Esophagus muscularis mucosa (tissue), 3 donors: ENCODE data around the gene NUCB1.
"Not testable (repeated sequence)": the region's sequence is repeated elsewhere in the genome, so short reads cannot be mapped to it uniquely, and the experiment has no call there.

Experiments
- POLR2AphosphoS5 ChIP-seq, 2 donors: sonication (generic); formaldehyde crosslinking; IDR thresholded peaks; one replicate each; pipeline ENCODE4 v1.6.1; 2017; ENCODE audit warnings: antibody characterized with exemption in 2 of 2
- TF ChIP-seq, protein P1 (sequence below), 3 experiments: fragments of 200-600 bp in 2 of 3; fragments of 450-650 bp in 1 of 3; sonication (generic) in 2 of 3; IDR thresholded peaks; one replicate each; pipeline ENCODE4 v1.5.1; 2017 to 2019; ENCODE audit warnings: antibody characterized with exemption in 3 of 3, mild to moderate bottlenecking in 2 of 3, moderate library complexity in 1 of 3

DNA sequence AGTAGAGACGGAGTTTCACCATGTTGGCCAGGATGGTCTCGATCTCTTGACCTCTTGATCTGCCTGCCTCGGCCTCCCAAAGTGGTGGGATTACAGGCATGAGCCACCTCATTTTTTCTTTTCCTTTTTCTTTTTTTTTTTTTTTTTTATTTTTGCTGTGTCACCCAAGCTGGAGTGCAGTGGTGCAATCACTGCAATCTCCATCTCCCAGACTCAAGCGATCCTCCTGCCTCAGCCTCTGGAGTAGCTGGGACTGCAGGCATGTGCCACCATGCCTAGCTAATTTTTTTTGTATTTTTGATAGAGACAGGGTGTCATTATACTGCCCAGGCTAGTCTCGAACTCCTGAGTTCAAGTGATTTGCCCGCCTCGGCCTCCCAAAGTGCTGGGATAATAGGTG lies 2.2 kb downstream of the NUCB1 start:
- TF ChIP-seq POLR2AphosphoS5 (IDR thresholded peaks at IDR 0.05) = not testable (repeated sequence)
- TF ChIP-seq, protein P1, sequence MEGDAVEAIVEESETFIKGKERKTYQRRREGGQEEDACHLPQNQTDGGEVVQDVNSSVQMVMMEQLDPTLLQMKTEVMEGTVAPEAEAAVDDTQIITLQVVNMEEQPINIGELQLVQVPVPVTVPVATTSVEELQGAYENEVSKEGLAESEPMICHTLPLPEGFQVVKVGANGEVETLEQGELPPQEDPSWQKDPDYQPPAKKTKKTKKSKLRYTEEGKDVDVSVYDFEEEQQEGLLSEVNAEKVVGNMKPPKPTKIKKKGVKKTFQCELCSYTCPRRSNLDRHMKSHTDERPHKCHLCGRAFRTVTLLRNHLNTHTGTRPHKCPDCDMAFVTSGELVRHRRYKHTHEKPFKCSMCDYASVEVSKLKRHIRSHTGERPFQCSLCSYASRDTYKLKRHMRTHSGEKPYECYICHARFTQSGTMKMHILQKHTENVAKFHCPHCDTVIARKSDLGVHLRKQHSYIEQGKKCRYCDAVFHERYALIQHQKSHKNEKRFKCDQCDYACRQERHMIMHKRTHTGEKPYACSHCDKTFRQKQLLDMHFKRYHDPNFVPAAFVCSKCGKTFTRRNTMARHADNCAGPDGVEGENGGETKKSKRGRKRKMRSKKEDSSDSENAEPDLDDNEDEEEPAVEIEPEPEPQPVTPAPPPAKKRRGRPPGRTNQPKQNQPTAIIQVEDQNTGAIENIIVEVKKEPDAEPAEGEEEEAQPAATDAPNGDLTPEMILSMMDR (IDR thresholded peaks at IDR 0.05) = not testable (repeated sequence)
